Hematopoietic multipotent progenitor cell treated with erythropoietin and hydrocortisone succinate and interleukin-3 and kit ligand, for 17 days (in vitro differentiated cells): ENCODE measurements around the gene MRPL12.

Experiments used
- DNase-seq: peaks from one replicate; pipeline ENCODE4 v3.0.0-alpha.2; 2015; ENCODE audit warnings: low spot score

Gene MRPL12

GRCh38 chr17:81740395-81740961 is 37.3 kb downstream of the MRPL12 start:
- DNase-seq, result no peak

DNA sequence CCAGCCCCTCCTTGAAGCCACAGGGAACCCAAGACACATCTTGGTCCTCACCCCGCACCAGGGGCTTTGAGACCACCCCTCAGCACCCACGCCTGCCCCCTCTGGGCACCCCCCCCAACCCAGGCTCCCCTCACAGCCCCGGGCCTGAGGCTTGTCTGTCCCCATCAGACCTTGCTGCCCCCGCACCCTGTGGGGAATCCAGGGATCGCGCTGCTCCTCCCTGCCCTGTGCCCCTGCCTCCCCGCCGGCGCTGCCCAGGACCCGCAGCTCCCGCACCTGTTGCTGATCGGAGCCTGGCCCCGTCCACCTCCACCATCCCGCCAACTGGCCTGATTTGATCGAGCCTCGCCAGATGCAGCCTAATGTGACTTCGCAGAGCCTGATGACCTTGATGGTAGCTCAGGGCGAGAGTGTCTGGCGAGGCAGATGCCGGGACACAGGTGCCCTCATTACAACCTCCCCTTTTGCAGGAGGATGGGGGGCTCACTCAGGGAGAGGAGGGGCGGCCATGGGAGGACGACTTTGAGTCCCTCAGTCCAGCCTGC is 38.0 kb downstream of the MRPL12 start:
- DNase-seq, result no peak

DNA sequence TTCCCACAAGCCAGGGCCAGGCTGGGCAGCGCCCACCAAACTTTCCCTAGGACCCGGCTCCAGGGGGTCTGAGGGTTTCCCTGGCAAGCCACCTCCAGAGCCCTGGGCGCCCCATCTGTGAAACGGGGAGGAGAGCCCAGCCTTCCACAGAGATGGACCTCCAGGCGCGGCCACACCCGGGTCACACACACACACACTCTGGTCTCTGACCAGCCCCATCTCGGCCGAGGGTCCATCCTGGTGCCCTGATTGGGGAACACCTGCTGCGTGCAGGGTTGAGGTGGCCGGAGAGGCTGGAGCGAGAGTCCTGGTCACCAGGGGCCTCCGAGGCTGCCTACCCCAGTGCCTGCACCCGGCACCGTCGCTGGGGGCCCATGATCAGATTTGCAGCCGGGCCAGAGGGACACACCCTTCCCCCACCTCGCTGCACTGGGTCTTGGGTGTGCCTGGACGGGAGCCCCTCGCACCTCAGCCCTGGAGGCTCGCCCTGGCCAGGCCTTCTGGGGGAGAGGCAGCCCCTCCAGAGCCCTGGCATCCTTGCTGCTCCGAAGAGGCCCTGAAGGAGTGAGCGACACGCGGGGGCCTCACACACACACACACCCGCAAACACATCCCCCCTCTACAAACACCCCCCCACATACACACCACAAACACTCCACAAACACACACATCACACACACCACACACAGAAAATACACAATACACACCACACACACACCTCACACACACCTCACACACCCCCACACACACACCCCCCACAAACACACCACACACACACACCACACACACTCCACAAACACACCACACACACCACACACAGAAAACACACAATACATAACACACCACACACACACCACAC is 38.7 kb downstream of the MRPL12 start:
- DNase-seq, result no peak
